Measurements from ENCODE around the gene ZNF148.
"Not testable (repeated sequence)": the region's sequence is repeated elsewhere in the genome, so short reads cannot be mapped to it uniquely, and the experiment has no call there.

ZNF148 gene

GRCh38 chr3:125374996-125375941 is at the start of gene ZNF148:
Gene ZNF148, minus strand, starts transcription at chr3:125375325. Its CDS starts 61,685 bp downstream, at chr3:125313640.
- DNase-seq: peak; percentile 92

DNA sequence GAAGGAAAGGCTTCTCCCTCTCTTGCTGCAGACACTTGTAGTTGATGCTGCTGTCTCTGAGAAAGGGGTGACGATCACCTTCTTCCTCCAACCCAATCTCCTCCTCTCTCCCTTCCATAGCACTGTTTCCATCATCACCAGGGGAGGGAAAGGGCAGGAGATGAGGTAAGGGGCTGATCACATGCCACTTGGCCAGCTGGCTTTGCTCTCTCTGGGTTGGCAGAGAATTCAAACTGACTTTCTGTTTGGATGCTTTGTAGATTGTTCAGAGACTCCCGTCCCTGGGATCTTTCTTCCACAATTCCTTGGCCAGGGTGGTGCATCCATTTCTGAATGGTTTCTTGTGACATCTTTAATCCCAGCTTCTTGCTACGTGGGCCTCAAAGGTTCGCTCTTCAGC is 43.2 kb upstream of the ZNF148 start:
- no peak for DNase-seq

DNA sequence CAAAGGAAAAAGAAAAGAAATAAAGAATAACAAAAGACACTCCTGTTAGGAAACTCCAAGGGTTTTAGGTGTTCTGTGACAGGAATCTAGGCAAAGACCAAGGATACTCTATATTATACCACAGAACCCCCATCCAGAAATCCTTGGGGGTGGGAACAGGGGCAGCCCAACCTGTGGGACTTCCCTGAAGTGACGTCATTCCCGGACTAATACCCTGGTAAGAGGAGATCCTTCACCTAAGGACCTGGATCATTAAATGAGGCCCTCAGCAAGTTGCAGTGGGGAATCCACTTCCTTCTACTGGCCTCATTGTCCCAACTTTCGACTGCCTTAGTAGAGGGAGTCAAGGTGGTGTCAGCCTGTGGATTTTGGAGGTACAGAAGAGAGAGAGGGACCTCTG is 41.1 kb upstream of the ZNF148 start:
- no peak for DNase-seq

DNA sequence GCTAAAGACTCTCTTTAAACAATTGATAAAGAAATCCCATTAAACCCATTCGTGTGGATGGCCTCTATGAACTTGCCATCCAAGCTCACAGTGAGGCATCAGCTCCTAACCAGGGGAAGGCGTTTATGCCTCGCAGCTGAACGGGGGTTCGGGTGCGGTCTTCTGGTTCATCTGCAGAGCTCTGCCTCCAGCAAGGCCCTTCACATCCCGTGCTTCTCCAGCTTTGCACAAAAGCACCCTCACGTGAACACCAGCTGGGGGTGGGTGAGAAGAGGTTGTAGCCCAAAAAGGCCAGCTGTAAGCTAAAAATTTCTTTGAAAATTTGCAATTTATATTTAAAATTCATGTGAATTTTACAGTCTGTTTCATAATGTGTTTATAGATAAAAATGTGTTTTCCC is 39.5 kb upstream of the ZNF148 start:
- no peak for DNase-seq

GRCh38 chr3:125410922-125411321 is 35.8 kb upstream of the ZNF148 start:
- no peak for DNase-seq

GRCh38 chr3:125406070-125406469 is 30.9 kb upstream of the ZNF148 start:
- no peak for DNase-seq

DNA sequence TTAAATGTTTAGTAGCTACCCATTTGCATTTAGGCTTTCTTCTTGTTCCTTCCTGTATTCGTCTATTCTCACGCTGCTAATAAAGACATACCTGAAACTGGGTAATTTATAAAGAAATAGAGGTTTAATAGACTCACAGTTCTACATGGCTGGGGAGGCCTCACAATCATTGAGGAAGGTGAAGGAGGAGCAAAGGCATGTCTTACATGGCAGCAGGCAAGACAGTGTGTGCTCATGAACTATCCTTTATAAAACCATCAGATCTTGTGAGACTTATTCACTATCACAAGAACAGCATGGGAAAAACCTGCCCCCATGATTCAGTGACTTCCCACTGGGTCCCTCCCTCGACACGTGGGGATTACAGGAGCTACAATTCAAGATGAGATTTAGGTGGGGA is 30.4 kb upstream of the ZNF148 start:
- DNase-seq: not testable (repeated sequence)

GRCh38 chr3:125403789-125404188 is 28.7 kb upstream of the ZNF148 start:
- DNase-seq: no peak

DNA sequence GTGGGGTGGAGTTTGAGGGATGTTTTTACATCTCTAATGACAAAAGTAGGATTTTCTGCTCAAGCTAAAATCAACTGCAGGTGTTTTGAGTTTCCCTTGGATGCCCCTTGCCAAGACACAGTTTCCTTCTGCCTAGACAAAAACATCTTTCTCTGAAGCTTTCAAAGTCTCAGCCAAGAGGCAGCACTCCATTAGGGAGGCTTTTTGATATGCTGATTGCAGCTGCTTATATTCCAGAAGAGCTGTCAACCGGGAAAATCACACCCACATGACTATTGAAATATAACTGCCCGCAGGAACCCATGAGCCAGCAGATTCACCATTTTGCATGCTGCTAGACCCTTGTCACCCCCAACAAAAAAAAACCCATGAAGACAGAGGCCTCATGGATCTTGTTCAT is 27.5 kb upstream of the ZNF148 start:
- no peak for DNase-seq

- DNase-seq: no peak
These were observed 26.3 kb upstream of the ZNF148 start for GRCh38 chr3:125401402-125401801.

DNA sequence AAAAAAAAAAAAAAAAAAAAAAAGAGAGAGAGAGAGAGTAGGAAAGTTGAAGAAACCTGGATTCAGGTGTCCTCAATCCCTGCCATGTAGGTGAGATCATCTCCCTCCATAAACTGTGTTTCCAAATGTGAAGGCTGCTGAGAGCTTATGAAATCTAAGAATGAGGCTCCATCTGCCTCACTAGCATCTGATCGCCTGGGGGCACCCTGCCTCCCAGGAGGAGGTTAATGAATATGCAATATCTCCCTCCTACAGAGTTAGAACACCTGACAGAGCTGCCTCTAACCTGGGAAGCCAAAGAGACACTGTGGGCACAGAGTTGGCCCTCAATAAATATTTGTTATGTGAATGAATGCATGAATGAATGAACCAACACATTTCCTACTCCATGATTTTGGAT is 23.8 kb upstream of the ZNF148 start:
- DNase-seq: no peak

DNA sequence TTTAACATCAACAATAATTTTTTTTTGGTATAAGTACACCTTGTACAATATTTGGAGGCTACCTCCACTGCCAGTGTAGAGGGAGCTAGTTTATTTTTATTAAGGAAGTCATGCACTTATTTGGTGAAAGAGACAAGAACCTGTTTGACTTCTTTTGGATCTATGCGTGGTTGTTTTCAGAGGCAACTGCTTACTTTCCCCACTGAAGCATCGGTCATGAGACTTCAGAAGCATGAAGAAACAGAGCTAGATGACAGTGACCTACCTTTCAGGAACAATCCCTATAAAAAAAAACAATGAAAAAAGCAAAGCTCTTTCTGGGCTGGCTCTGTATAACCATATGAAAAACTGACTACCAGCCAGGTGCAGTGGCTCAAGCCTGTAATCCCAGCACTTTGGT is 20.0 kb upstream of the ZNF148 start:
- DNase-seq: no peak

DNA sequence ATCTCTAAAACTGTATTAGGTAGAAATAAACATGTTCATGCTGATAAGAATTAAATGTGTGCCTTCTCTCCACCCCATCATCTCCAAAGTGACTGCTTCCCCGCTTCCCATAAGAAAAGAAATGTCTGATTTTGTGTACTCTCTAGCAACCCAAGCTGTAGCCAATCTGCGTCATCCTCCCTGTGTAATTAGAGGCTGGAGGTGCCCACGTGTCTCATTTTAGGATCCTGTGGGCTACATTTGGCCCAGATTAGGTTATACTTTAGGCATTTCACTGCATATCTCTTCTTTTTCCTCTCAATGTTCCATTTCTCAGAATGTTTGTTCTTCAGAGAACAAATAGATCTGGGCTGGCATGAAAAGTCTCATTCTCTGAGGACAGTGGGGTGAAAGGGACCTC is 19.3 kb upstream of the ZNF148 start:
- DNase-seq: no peak

- no peak for DNase-seq
These were observed 14.2 kb upstream of the ZNF148 start for GRCh38 chr3:125389282-125389681.

DNA sequence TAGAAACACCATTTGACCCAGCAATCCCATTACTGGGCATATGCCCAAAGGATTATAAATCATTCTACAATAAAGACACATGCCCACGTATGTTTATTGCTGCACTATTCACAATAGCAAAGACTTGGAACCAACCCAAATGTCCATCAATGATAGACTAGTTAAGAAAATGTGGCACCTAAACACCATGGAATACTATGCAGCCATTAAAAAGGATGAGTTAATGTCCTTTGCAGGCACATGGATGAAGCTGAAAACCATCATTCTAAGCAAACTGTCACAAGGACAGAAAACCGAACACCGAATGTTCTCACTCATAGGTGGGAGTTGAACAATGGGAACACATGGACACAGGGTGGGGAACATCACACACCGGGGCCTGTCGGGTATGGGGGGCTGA is 13.2 kb upstream of the ZNF148 start:
- DNase-seq: not testable (repeated sequence)

- no peak for DNase-seq
These were observed 11.7 kb upstream of the ZNF148 start for GRCh38 chr3:125386811-125387210.

DNA sequence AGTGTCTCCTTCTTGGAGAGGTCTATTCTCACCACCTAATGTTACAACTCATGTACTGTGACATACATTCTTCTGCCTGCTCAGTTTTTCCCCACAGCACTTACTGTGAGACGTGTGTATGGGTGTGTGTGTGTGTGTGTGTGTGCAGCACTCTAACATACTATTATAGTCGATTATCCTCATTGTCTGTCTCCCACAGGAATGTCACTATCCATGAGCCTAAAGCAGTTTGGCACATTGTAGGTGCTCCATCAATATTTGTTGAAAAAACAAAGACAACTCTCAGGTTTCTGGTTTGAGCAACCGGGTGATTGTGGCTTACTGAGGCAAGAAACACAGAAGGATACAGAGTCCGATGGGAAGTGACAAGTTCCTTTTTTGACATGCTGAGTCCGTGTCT is 8.6 kb upstream of the ZNF148 start:
- no peak for DNase-seq

- no peak for DNase-seq
These were observed 7.2 kb upstream of the ZNF148 start for GRCh38 chr3:125382298-125382697.

GRCh38 chr3:125381743-125382142 is 6.6 kb upstream of the ZNF148 start:
- no peak for DNase-seq

- no peak for DNase-seq
These were observed 6.2 kb upstream of the ZNF148 start for GRCh38 chr3:125381314-125381713.

DNA sequence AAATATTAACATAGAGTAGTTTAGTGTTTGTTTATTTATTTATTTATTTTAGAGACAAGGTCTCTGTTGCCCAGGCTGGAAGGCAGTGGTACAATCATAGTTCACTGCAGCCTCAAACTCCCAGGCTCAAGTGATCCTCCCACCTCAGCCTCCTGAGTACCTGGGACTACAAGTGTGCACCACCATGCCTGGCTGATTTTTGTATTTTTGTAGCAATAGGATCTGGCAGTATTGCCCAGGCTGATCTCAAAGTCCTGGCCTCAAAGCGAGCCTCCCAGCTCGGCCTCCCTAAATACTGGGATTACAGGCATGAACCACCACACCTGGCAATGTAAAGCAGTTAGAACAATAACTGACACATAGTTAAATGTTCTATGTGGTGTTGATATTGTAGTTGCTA is 4.4 kb upstream of the ZNF148 start:
- DNase-seq: no peak

GRCh38 chr3:125378762-125379161 is 3.6 kb upstream of the ZNF148 start:
- DNase-seq: no peak

DNA sequence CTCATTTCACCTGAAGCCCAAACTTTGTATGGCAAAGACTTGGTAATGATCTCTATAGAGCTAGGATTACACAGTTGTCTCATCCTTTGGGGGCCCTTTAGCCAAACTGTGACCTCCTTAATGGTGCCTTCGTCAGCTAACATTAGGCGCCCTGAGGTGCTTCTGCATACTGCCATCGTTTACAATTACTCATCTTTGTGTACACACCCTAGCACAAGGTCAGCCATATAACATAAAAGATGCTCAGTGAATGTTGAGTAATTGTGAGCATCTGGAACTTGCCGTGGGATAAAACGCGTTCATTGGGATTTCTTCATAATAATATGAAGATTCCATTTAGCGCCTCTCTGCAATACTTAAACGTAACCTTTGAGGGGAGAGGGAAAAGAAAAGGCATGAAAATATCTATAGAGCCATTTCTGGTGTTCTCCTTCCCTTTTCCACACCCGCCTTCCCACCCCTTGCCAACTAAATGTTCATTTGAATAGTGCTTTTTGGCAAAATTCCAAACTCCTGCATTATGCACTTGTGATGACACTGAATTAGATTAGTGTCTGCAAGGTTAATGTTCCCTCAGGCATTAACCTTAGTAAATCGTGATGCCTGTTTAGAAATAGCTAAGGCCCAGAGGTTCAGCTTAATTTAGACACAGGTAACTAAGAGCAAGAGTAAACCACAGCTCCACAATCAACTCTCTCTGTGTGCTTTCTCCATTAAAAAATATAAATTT is 990 bp upstream of the ZNF148 start:
- no peak for DNase-seq

GRCh38 chr3:125374501-125374995 is 577 bp downstream of the ZNF148 start:
- peak; percentile 42 for DNase-seq

All from activated CD8-positive, alpha-beta memory T cell treated with anti-CD3 and anti-CD28 coated beads, Interleukin-2, amount 50 U/mL, for 4 hours (primary cell).